ENCODE results near the gene JAK3. TPM values are rescaled to one million over a fixed set of nuclear protein-coding genes. Genes with fewer than 3 reads are reported as not detected.

Gene JAK3
- total and polyA plus RNA-seq, 5 experiments from 2014 or later, result 78.7 to 122 (median 120) TPM

DNA sequence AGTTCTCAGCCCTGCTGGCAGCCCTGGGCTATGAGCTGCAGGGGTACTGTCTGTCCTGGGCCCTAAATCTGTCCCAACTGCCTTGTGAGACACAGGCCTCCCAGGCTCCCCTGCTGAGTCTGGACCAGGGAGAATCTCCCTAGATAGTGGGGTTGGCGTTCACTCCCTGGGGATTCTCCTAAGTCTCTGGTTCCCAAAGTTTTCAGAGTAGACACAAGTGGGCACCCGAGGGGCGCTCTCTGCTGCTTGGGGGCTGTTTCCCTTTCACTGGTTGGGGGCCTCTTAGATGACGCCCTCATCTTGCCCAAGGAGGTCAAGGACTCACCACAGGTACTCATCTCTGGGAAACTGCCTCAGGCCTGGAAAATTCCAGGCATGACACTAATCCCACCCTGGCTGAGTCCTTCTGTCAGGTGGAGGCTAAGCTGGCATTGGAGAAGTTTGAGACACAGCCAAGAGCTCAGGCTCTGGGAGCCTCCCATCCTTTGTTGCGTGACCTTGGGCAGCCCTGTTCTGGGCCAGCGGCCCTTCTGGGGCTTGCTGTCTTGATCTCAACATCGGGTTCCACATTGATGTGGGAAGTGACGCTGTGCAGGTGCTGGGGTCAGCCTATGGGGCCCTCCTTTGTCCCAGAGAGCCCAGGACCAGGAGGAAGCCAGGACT lies 15.9 kb upstream of the JAK3 start:
- POLR2A ChIA-PET, result interaction anchor here (1.1 to 4.0 kb wide), 3 partner anchors 8 to 137 kb away, joined by 3 to 12 read pairs (median 8); partner anchors contain the start of genes CCDC124 and SLC5A5
- Mint-ChIP-seq H3K4me3 (peak overlapping the region in 4 of 10 donors; percentile 2 to 75 (median 20)), H3K27me3 (no peaks in the 10 kb centered on the region), H3K27ac (peak overlapping the region in 6 of 10 donors; percentile 15 to 70 (median 50)), H3K9me3 (no peaks in the 10 kb centered on the region), H3K4me1 (peaks cover 21 to 35% (median 32%) of the 10 kb centered on the region in 4 donors), H3K36me3 (peaks cover 5 to 45% (median 6%) of the 10 kb centered on the region in 3 donors)
- DNase-seq (no peak), ATAC-seq (no peak)

DNA sequence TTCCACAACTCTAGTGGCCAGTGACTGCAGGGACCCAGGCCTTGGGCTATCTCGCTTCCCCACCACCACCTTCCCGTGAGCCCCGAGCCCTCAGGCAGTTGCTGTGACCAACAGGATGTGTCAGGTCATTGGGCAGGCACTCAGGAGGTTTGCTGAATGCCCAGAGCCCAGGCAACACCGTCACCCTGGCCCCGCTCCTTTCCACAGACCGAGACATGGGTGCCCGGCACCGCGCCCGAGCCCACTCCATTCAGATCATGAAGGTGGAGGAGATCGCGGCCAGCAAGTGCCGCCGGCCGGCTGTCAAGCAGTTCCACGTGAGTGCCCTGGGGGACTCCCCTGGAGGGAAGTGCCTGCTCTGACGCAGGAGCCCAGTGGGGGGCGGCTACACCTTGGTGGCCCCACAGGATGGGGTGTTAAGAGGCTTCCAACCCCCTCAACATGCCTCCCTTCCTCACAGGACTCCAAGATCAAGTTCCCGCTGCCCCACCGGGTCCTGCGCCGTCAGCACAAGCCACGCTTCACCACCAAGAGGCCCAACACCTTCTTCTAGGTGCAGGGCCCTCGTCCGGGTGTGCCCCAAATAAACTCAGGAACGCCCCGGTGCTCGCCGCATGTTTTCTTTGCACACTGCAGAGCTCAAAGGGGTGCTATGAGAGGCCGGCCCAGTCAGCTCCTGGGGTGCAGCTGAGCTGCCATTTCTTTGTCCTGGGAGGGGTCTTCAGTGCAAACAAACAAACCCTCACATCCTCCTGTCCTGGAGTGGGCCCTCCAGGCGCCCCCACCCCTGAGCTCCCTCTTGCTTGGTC lies 15.1 kb upstream of the JAK3 start:
- POLR2A ChIA-PET, result interaction anchor here (1.1 to 4.0 kb wide), 3 partner anchors 9 to 137 kb away, joined by 3 to 12 read pairs (median 8); partner anchors contain the start of genes CCDC124 and SLC5A5
- no peaks in the 10 kb centered on the region for H3K9me3 Mint-ChIP-seq
- peak overlapping the region in 7 of 10 donors; percentile 24 to 96 (median 69) for H3K4me3 Mint-ChIP-seq

DNA sequence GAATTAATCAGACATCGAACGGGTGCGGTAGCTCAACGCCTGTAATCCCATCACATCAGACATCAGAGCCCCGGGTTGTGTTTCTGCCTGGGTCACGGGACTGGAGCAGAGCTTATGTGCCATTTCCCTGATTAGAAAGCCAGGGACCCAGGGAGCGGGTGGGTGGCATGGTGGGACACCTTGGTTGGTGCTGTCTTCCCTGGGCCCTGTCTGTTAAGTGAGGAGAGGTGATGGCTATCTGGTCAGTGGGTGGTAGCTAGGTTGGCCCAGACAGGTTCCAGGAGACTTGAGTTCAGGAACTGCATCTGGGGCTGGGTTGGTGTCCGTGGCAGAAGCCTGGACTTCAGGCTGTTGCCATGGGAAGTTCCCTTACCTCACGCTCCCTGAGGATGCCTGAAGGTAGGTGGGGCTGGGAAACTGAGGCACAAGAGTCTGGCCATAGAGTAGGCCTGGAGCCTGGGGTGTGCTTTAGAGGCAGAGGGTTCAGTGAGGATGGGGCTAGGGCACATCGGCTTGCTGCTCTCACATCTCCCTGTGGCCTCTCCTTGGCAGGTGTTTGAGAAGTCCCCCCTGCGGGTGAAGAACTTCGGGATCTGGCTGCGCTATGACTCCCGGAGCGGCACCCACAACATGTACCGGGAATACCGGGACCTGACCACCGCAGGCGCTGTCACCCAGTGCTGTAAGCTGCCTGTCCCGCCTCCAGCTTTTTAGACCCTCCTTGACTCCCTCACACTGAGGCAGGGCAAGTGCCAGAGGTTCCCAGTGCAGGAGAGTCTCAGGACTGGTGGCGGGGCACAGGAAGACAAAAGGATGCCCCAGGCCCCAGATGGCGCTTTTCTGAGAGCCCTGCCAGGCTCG lies 14.0 kb upstream of the JAK3 start:
- peaks cover 21 to 35% (median 32%) of the 10 kb centered on the region in 4 donors for H3K4me1 Mint-ChIP-seq
- H3K27me3 Mint-ChIP-seq, result no peaks in the 10 kb centered on the region
- peak overlapping the region; percentile 75 to 100 (median 96) for H3K27ac Mint-ChIP-seq
- H3K36me3 Mint-ChIP-seq, result peaks cover 5 to 45% (median 6%) of the 10 kb centered on the region in 3 donors
- peak overlapping the region; percentile 91 to 100 (median 99) for H3K4me3 Mint-ChIP-seq
- no peaks in the 10 kb centered on the region for H3K9me3 Mint-ChIP-seq
- POLR2A ChIA-PET, result interaction anchor here (0.5 to 7.7 kb wide), 6 partner anchors 10 to 452 kb away, joined by 3 to 292 read pairs (median 14); partner anchors contain the start of genes ARRDC2, CCDC124, JAK3 and SLC5A5
- DNase-seq (no peak), ATAC-seq (no peak)

More for the DNA sequence above, 15.1 kb upstream of the JAK3 start:
- DNase-seq (no peak), ATAC-seq (no peak)
- peaks cover 21 to 35% (median 32%) of the 10 kb centered on the region in 4 donors for H3K4me1 Mint-ChIP-seq
- peak overlapping the region in 6 of 10 donors; percentile 57 to 81 (median 72) for H3K27ac Mint-ChIP-seq
- H3K36me3 Mint-ChIP-seq, result peaks cover 5 to 45% (median 6%) of the 10 kb centered on the region in 3 donors
- H3K27me3 Mint-ChIP-seq, result no peaks in the 10 kb centered on the region

DNA sequence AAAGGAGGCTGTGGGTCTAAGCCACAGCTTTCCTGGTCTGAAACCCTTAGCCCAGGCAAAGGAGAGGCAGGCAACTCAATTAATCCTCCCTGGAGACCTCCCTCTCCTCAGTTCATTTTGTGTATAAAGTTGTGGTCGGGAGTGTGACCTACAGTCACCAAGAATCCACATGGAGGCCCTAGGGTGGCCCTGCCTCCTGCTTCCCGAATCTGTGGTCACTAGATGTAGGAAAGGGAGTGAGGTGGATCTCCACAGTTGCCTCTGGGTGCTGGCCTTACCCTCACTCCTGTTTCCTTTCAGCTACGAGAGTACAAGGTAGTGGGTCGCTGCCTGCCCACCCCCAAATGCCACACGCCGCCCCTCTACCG lies 13.2 kb upstream of the JAK3 start:
- ATAC-seq, result no peak
- H3K36me3 Mint-ChIP-seq, result peaks cover 5 to 45% (median 6%) of the 10 kb centered on the region in 3 donors
- H3K27me3 Mint-ChIP-seq, result no peaks in the 10 kb centered on the region
- peak overlapping the region; percentile 91 to 100 (median 99) for H3K4me3 Mint-ChIP-seq
- peaks cover 17 to 35% (median 32%) of the 10 kb centered on the region in 4 donors for H3K4me1 Mint-ChIP-seq
- no peaks in the 10 kb centered on the region for H3K9me3 Mint-ChIP-seq
- peak overlapping the region; percentile 75 to 100 (median 96) for H3K27ac Mint-ChIP-seq
- DNase-seq, result no peak
- POLR2A ChIA-PET, result interaction anchor here (0.5 to 7.7 kb wide), 12 partner anchors 10 to 639 kb away, joined by 3 to 292 read pairs (median 6); partner anchors contain the start of genes ARRDC2, CCDC124, JAK3 and PGLS

DNA sequence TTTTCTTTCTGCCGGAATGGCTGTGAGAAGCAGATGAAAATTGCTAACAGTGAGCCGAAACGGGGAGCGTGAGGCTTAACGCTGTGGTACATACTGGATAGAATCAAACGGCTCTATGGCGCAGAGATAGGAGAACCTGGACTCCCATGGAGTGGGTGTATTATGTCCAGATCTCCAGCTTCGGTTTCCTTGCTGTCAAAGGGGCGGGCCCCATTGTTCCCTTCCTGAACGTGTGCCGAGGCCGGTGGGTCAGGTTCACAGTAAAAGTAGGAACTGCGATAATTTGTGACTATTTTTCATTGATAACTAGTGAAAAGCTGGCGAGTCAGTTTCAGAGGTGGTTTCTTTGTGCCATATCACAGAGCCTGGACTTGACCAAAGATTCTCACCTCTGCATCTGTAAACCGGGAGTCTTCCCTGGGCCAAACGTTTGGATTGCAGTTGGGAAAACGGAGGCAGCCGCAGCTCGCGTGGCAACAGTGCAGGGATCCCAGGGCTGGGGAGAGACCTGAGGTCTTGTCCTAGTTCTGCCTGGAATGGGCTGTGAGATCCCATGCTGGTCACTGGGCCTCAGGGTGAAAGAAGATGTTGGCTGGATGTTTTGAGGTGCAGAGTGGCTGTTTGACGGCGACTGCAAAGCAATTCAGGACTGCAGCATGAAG lies 12.7 kb upstream of the JAK3 start:
- Mint-ChIP-seq H3K27ac (peak overlapping the region; percentile 95 to 100 (median 98)), H3K36me3 (peaks cover 5 to 45% (median 6%) of the 10 kb centered on the region in 3 donors), H3K4me1 (peaks cover 18 to 38% (median 35%) of the 10 kb centered on the region in 4 donors), H3K27me3 (peaks cover 0 to 1% (median 0%) of the 10 kb centered on the region in 5 donors), H3K4me3 (peak overlapping the region; percentile 91 to 100 (median 99)), H3K9me3 (no peaks in the 10 kb centered on the region)
- ATAC-seq (no peak), DNase-seq (no peak)
- POLR2A ChIA-PET, result interaction anchor here (0.5 to 7.7 kb wide), 21 partner anchors 10 to 639 kb away, joined by 3 to 292 read pairs (median 4); partner anchors contain the start of genes ARRDC2, CCDC124, JAK3 and JUND

DNA sequence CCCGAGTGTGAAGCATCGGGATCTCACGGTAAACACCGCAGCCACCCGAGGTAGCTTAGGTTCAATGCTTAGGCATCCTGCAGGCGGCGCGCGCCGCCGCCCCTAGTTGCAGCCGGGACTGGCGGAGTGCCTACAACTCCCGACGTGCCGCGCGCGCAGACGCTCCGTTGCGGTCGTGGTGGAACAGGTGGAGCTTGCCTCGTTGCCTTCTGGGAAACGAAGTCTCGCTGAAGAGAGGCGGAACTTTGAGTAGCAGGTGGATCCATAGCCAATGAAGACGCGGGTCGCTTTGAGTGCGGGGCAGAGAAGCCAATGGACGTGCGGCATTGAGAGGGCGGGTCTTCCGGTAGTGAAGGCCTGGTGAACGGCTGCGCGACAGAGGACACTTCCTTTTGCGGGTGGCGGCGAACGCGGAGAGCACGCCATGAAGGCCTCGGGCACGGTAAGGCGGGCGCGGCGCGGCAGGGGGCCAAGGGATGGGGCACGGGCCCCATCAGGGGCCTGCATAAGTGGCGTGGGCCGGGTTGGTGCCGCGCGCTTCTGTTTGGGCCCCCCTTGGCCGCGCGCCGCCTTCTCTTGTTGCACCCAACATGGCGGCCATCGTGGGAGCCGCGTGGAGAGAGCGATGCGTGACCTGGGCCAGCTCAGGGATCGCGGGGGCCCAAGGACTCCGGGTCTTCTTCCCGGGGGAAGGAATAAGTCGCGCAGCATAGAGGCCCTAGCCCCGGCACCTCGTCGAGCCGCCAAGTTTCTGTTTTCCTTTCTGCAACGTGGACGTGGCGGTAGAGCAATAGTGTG lies 11.9 kb upstream of the JAK3 start, which contains the start of gene RPL18A:
Gene RPL18A (plus strand): TSS at position 378 of the 798 bp plus-strand sequence. CDS start 47 bp downstream, at position 425.
- Mint-ChIP-seq H3K36me3 (peaks cover 5 to 41% (median 6%) of the 10 kb centered on the region in 3 donors), H3K27me3 (peaks cover 0 to 1% (median 0%) of the 10 kb centered on the region in 5 donors), H3K4me3 (peak within 1 kb of the TSS; percentile 91 to 100 (median 99)), H3K27ac (peak within 1 kb of the TSS; percentile 95 to 100 (median 98)), H3K9me3 (no peaks in the 10 kb centered on the region), H3K4me1 (peaks cover 19 to 42% (median 39%) of the 10 kb centered on the region in 4 donors)
- peak; percentile 94 to 95 for ATAC-seq
- DNase-seq, result peak; percentile 91 to 99 (median 98)
- POLR2A ChIA-PET, result interaction anchor here (0.5 to 7.7 kb wide), 40 partner anchors 9 to 1489 kb away, joined by 3 to 292 read pairs (median 3); partner anchors contain the start of genes ABHD8, ARRDC2, CCDC124 and FCHO1

DNA sequence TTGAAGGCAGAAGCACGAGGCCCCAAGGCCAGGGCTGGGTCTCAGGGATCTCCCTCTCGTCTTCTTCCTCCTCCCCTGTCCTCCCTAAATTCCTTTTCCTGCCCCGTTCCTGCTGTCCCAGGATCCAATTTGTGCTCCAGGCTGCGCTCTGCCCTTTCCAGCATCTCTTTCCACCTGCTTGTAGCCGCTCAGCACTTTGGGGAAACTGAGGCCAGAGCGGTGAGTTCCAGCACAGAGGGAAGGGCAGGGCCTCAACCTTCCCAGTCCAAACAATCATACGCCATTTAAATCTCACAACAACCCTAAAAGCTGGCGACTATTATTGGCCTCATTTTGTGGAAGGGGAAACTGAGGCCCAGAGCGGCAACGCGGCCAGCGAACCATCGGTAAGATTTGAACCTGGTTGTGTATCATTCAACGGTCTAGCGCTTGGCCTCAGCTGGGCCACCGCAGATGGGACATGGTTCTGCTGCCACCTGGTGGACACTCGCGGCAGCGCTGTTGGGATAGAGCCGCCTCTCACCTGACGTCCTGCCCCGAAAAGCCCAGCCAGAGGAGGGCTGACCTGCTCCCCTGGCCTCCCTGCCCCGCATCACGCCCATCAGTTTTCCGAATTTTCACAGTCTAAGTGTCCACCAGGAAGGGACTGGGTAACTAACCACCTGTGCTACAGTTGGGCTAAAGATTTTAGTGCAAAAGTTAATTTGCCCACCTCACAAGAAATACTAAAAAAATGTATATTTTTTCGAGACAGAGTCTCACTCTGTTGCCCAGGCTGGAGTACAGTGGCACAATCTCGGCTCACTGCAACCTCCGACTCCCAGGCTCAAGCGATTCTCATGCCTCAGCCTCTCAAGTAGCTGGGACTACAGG lies 7.7 kb upstream of the JAK3 start:
- ATAC-seq, result peak in 1 of 2 donors; percentile 15
- H3K4me3 Mint-ChIP-seq, result no peak overlapping the region
- H3K36me3 Mint-ChIP-seq, result peaks cover 0 to 5% (median 4%) of the 10 kb centered on the region in 3 donors
- POLR2A ChIA-PET, result interaction anchor here (0.6 to 7.7 kb wide), 7 partner anchors 9 to 104 kb away, joined by 3 to 292 read pairs (median 4); partner anchors contain the start of genes CCDC124 and FCHO1
- H3K4me1 Mint-ChIP-seq, result peaks cover 19 to 35% (median 33%) of the 10 kb centered on the region in 4 donors
- H3K27ac Mint-ChIP-seq, result peak overlapping the region in 7 of 10 donors; percentile 5 to 79 (median 59)
- H3K9me3 Mint-ChIP-seq, result peaks cover 0 to 2% (median 0%) of the 10 kb centered on the region in 9 donors
- peak; percentile 69 to 93 (median 86) for DNase-seq
- peaks cover 0 to 1% (median 0%) of the 10 kb centered on the region in 5 donors for H3K27me3 Mint-ChIP-seq

DNA sequence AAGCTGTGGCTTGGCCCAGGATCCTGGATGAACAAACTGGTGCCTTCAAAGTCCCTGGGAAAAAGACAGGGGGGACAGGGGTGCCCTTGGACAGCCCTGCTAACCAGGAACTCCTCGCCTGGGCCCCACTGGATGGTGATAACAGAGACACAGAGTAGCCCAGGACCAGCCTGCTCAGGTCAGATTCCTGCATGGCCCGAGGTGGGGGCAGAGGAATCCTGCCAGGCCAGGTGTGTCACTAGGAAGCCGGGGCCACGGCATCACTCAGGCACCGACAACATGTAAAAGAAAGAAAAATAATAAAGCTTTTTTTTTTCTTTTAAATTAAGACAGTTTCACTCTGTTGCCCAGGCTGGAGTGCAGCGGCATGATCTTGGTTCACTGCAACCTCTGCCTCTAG lies 6.3 kb upstream of the JAK3 start:
- Mint-ChIP-seq H3K27me3 (peaks cover 0 to 1% (median 0%) of the 10 kb centered on the region in 5 donors), H3K27ac (no peak overlapping the region), H3K4me3 (no peak overlapping the region), H3K36me3 (no peaks in the 10 kb centered on the region), H3K4me1 (peaks cover 21 to 36% (median 34%) of the 10 kb centered on the region in 4 donors), H3K9me3 (peaks cover 0 to 2% (median 0%) of the 10 kb centered on the region in 9 donors)
- ATAC-seq (no peak), DNase-seq (no peak)
- POLR2A ChIA-PET, result interaction anchor here (0.7 to 1.2 kb wide), 4 partner anchors 59 to 298 kb away, joined by 3 to 6 read pairs (median 4); partner anchors contain the start of genes B3GNT3 and CCDC124

DNA sequence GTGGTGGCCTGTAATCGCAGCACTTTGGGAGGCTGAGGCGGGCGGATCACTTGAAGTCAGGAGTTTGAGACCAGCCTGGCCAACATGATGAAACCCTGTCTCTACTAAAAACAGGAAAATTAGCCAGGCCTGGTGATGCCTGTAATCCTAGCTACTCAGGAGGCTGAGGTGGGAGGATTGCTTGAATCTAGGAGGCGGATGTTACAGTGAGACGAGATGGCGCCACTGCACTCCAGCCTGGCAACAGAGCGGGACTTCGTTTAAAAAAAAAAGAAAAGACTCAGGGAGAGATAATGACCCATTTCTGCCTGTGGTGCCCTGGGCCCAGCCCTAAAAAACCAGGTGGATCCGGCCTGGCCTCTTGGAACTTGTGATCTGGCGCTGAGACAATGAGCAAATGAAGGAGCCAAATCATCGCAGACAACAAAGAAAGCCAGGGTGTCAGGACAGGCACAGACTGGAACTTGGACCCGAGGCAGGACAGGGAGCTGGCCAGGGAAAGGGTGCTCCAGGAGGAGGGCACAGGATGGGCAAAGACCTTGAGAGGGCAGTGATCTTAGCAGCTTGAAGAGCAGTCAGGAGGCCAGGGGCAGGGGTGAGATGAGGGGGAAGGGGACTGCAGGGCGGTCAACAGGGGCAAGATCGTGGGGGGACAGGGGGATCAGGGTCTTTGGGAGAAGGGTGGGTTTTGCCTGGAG lies 962 bp upstream of the JAK3 start:
- H3K9me3 Mint-ChIP-seq, result peaks cover 0 to 2% (median 0%) of the 10 kb centered on the region in 9 donors
- ATAC-seq, result no peak
- H3K4me1 Mint-ChIP-seq, result peaks cover 26 to 71% (median 68%) of the 10 kb centered on the region in 4 donors
- H3K27me3 Mint-ChIP-seq, result no peaks in the 10 kb centered on the region
- POLR2A ChIA-PET, result interaction anchor here (0.6 to 3.9 kb wide), 8 partner anchors 11 to 159 kb away, joined by 3 to 33 read pairs (median 6); partner anchors contain the start of genes ARRDC2, B3GNT3, CCDC124 and RPL18A
- no peak for DNase-seq
- peak overlapping the region; percentile 78 to 98 (median 94) for H3K4me3 Mint-ChIP-seq
- peak overlapping the region; percentile 92 to 99 (median 97) for H3K27ac Mint-ChIP-seq
- H3K36me3 Mint-ChIP-seq, result peaks cover 0 to 10% (median 0%) of the 10 kb centered on the region in 3 donors
